ENCODE results near the gene PAPPA. TPM values are rescaled to one million over a fixed set of nuclear protein-coding genes. Genes with fewer than 3 reads are reported as not detected.

The PAPPA gene
- total RNA-seq, 1 experiment from 2014 or later, result 0.05 TPM

DNA sequence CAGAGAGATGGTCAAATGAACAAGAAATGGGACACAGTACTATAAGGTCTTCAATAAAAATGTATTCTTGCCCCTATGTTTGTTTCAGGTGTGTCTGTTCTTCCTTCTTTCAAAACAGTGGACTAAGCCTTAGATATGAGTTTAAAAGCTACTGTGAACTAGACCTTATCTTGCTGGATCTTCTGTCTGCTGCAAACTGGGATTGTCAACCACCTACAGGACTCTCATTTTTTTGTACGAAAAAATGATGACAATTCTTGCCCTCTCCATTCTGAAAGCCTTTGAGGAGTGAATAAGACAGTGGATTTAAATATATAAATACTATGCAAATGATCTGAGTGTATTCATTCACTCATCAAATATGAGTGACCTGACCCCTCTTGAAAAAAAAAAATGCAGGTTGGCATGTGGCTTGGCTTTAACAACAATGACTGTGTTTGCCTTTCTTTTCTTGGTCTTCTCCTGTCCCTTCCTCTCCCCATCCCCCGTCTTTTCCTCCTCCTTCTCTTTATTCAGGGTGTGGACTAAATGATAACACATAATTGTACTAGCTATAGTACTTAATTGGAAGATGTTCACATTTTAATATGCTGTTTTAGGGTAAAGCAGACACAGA lies 298.0 kb downstream of the PAPPA start:
- ChIA-PET RAD21 (ENCODE audit: low non-redundant PET in 1 of 2, low total read pairs in 2 of 2, uncharacterized antibody in 2 of 2, unreplicated experiment in 2 of 2) (no interaction called here), POLR2A (no interaction called here), CTCF (no interaction called here)
- BruUV-seq (replicated peaks), result no TSS peak
- TF ChIP-seq, protein P1, sequence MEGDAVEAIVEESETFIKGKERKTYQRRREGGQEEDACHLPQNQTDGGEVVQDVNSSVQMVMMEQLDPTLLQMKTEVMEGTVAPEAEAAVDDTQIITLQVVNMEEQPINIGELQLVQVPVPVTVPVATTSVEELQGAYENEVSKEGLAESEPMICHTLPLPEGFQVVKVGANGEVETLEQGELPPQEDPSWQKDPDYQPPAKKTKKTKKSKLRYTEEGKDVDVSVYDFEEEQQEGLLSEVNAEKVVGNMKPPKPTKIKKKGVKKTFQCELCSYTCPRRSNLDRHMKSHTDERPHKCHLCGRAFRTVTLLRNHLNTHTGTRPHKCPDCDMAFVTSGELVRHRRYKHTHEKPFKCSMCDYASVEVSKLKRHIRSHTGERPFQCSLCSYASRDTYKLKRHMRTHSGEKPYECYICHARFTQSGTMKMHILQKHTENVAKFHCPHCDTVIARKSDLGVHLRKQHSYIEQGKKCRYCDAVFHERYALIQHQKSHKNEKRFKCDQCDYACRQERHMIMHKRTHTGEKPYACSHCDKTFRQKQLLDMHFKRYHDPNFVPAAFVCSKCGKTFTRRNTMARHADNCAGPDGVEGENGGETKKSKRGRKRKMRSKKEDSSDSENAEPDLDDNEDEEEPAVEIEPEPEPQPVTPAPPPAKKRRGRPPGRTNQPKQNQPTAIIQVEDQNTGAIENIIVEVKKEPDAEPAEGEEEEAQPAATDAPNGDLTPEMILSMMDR (IDR thresholded peaks at IDR 0.05 in 2 of 3, conservative IDR thresholded peaks at IDR 0.05 in 1 of 3; ENCODE audit: borderline replicate concordance in 1 of 3, insufficient read depth in 1 of 3, low read depth in 2 of 3, low read length in 2 of 3), result no peak
- TF ChIP-seq ELF1 (IDR thresholded peaks at IDR 0.05; ENCODE audit: borderline replicate concordance, low read depth), result no peak
- TF ChIP-seq EZH2 (IDR thresholded peaks at IDR 0.05), result no peak
- TF ChIP-seq POLR2AphosphoS5 (IDR thresholded peaks at IDR 0.05; ENCODE audit: low read depth, low read length), result no peak
- TF ChIP-seq SP1 (IDR thresholded peaks at IDR 0.05; ENCODE audit: low read depth), result no peak
- Histone ChIP-seq H3K79me2 (ENCODE audit: insufficient read depth, low read length) (no peaks in the 10 kb centered on the region), H3K9me3 (ENCODE audit: control insufficient read depth in 1 of 2, insufficient read depth in 1 of 2, low read depth in 1 of 2, low read length in 2 of 2) (peaks cover 0 to under 1% of the 10 kb centered on the region in 2 experiments; a peak in 2 of 4 replicates), H2AFZ (ENCODE audit: low read depth, low read length, poor library complexity, severe bottlenecking) (no peak overlapping the region), H3K27ac (ENCODE audit: low read depth, low read length) (no peak overlapping the region), H3K27me3 (ENCODE audit: insufficient read depth, low read length) (no peaks in the 10 kb centered on the region), H3K9ac (ENCODE audit: low read length) (no peak overlapping the region), H3K36me3 (ENCODE audit: control insufficient read depth in 1 of 2, insufficient read depth in 2 of 2, low read length in 2 of 2) (no peaks in the 10 kb centered on the region), H3K4me3 (replicated peaks in 1 of 2; ENCODE audit: low read depth in 1 of 2, low read length in 2 of 2) (no peak overlapping the region), H3K4me1 (ENCODE audit: control insufficient read depth in 1 of 2, insufficient read depth in 2 of 2, low read length in 2 of 2) (no peaks in the 10 kb centered on the region), H3K9me2 (ENCODE audit: insufficient read depth) (no peaks in the 10 kb centered on the region), H4K20me1 (ENCODE audit: insufficient read depth) (no peaks in the 10 kb centered on the region), H3K4me2 (ENCODE audit: low read length) (no peak overlapping the region)
- ATAC-seq (no peak), DNase-seq (ENCODE audit: low read depth, low spot score) (no peak)
- intact Hi-C loops (cut with micrococcal nuclease), result no loop called here
